ENCODE results near the gene KCNJ6.
"Not testable (repeated sequence)": the region's sequence is repeated elsewhere in the genome, so short reads cannot be mapped to it uniquely, and the experiment has no call there.

Gene KCNJ6

DNA sequence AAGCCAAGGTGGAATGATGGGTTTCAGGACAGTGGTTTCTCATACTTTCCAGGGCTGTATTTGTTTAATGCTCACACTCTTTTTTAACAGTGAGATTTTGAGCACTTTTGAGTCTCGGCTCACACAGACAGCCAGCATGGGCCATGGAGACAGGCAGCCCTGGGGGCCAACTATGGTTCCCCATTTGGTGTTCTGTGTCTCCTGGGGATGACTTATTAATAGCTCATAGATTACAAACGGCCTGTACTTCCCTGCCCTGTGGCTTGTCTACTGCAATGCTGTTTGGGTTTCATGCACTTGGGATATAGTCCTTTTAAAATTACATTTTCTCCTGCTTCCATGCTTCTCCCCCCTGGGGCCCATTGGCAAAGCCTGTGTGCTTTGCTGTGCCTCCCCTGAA is 178.3 kb downstream of the KCNJ6 start:
- H3K36me3 ChIP-seq, result no peaks in the 10 kb centered on the region
- no peak overlapping the region for H3K27ac ChIP-seq
- H3K9me3 ChIP-seq (ENCODE audit: severe bottlenecking), result no peaks in the 10 kb centered on the region
- TF ChIP-seq, protein P1, sequence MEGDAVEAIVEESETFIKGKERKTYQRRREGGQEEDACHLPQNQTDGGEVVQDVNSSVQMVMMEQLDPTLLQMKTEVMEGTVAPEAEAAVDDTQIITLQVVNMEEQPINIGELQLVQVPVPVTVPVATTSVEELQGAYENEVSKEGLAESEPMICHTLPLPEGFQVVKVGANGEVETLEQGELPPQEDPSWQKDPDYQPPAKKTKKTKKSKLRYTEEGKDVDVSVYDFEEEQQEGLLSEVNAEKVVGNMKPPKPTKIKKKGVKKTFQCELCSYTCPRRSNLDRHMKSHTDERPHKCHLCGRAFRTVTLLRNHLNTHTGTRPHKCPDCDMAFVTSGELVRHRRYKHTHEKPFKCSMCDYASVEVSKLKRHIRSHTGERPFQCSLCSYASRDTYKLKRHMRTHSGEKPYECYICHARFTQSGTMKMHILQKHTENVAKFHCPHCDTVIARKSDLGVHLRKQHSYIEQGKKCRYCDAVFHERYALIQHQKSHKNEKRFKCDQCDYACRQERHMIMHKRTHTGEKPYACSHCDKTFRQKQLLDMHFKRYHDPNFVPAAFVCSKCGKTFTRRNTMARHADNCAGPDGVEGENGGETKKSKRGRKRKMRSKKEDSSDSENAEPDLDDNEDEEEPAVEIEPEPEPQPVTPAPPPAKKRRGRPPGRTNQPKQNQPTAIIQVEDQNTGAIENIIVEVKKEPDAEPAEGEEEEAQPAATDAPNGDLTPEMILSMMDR (IDR thresholded peaks at IDR 0.05; ENCODE audit: low read depth, low read length), result no peak
- DNase-seq, result no peak
- H3K4me3 ChIP-seq (ENCODE audit: low read depth, low read length), result no peak overlapping the region
- no peaks in the 10 kb centered on the region for H3K27me3 ChIP-seq (ENCODE audit: insufficient read depth, low read depth, severe bottlenecking)

DNA sequence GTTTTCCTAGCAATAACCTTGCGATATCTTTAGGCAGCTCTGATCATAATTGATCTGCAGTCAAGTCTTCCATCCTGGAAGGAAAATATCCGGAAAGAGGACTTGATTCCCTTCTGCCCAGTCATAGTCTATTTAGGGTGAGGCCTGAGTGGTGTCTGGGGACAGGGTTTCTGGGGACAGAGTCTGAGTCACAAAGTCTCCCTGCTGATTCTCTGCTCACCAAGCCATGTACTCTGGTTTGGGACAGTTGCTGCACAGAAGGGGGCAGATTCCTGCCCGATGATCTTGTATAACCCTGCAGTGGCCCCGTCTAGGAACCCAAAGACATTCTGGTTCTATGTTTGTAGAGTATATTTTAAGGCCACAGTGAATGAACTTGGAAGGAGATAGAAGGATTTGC is 178.8 kb downstream of the KCNJ6 start:
- TF ChIP-seq, protein P1 (IDR thresholded peaks at IDR 0.05; ENCODE audit: low read depth, low read length), result no peak
- no peak for DNase-seq

DNA sequence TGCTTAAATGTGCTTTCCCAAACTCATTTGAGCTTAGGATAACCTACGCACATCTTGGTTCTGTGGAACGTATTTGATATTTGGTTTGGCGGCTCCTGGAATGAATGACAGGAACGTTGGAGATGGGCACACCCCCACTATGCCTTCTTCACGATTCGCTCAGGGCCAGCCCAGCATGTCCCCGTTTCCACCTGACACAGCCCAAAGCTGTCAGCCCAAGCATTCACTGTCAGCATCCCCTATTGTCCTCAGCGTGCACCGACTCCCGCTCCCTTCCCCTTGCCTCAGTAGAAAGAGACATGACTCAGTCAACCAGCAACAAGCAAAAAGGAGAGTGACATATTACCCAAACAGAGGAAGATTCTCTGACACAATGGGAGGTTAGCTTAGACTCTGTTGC is 181.4 kb downstream of the KCNJ6 start:
- H3K27ac ChIP-seq, result no peak overlapping the region
- no peaks in the 10 kb centered on the region for H3K36me3 ChIP-seq
- no peak for DNase-seq
- H3K4me3 ChIP-seq (ENCODE audit: low read depth, low read length), result no peak overlapping the region
- H3K9me3 ChIP-seq (ENCODE audit: severe bottlenecking), result no peaks in the 10 kb centered on the region
- TF ChIP-seq, protein P1 (IDR thresholded peaks at IDR 0.05; ENCODE audit: low read depth, low read length), result no peak
- no peaks in the 10 kb centered on the region for H3K27me3 ChIP-seq (ENCODE audit: insufficient read depth, low read depth, severe bottlenecking)

More for the DNA sequence above, 178.8 kb downstream of the KCNJ6 start:
- H3K27me3 ChIP-seq (ENCODE audit: insufficient read depth, low read depth, severe bottlenecking), result no peaks in the 10 kb centered on the region
- H3K36me3 ChIP-seq, result no peaks in the 10 kb centered on the region
- H3K4me3 ChIP-seq (ENCODE audit: low read depth, low read length), result no peak overlapping the region
- no peaks in the 10 kb centered on the region for H3K9me3 ChIP-seq (ENCODE audit: severe bottlenecking)
- H3K27ac ChIP-seq, result no peak overlapping the region

DNA sequence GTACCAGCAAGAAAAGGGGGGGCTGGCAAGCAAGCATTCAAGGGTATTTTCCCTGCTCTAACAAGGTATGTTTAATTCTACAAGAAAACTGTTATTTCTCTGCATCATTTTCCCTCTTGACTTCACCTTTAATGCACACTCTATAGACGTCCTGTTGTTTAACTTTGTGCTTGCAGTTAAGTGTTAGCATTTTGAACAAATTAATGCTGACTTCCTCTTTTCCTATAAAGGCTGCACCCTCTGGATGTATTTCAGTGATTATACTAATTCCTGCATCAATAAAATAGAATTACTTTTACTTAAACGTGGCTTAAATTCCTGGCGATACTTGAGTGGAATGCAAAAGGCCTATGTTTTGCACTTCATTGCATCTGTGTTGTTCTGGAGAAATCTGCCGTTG is 183.3 kb downstream of the KCNJ6 start:
- H3K36me3 ChIP-seq, result no peaks in the 10 kb centered on the region
- TF ChIP-seq, protein P1 (IDR thresholded peaks at IDR 0.05; ENCODE audit: low read depth, low read length), result no peak
- H3K27me3 ChIP-seq (ENCODE audit: insufficient read depth, low read depth, severe bottlenecking), result no peaks in the 10 kb centered on the region
- no peak overlapping the region for H3K27ac ChIP-seq
- H3K9me3 ChIP-seq (ENCODE audit: severe bottlenecking), result no peaks in the 10 kb centered on the region
- H3K4me3 ChIP-seq (ENCODE audit: low read depth, low read length), result no peak overlapping the region
- DNase-seq, result no peak

DNA sequence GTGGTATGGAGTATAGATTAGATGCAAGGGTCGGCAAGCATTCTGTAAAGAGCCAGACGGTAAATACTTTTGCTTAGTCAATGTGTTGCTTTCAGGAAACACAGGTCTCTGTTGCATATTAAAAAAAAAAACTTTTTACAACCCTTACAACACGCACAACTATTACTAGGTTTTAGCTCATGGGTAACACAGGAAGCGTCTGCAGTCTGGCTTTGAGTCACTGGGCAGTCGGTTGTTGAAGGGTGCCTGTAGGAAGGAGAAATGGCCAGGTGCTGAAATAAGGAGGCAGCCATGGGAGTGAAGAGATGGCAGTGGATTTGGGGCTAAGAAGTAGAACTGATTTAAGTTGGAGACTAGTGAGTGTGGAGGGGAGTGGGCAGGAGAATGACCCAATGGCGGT is 192.1 kb downstream of the KCNJ6 start:
- TF ChIP-seq, protein P1 (IDR thresholded peaks at IDR 0.05; ENCODE audit: low read depth, low read length), result no peak
- H3K4me3 ChIP-seq (ENCODE audit: low read depth, low read length), result no peak overlapping the region
- H3K27ac ChIP-seq, result no peak overlapping the region
- H3K36me3 ChIP-seq, result no peaks in the 10 kb centered on the region
- no peaks in the 10 kb centered on the region for H3K27me3 ChIP-seq (ENCODE audit: insufficient read depth, low read depth, severe bottlenecking)
- no peaks in the 10 kb centered on the region for H3K9me3 ChIP-seq (ENCODE audit: severe bottlenecking)
- no peak for DNase-seq

DNA sequence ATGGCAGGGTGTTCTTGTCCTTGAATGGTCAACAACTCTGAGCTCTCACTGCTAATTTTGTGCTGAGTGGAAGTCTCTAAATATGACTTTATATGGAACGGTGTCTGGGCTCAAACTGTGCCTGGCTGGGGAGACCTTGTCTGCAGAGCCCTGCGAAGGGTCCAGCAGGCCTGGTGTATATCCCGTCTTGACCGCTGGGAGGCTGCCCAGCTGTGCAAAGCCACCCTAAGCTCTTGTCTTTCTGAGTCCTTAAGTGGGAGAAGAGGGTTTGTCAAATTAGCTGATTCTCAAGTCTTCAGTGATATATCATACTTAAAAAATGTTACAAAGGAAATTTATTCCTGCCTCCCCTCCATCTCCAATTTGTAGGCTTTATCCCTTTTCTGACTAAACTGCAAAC is 198.7 kb downstream of the KCNJ6 start:
- DNase-seq, result no peak
- TF ChIP-seq, protein P1 (IDR thresholded peaks at IDR 0.05; ENCODE audit: low read depth, low read length), result no peak
- H3K27me3 ChIP-seq (ENCODE audit: insufficient read depth, low read depth, severe bottlenecking), result no peaks in the 10 kb centered on the region
- no peak overlapping the region for H3K27ac ChIP-seq
- no peaks in the 10 kb centered on the region for H3K36me3 ChIP-seq
- H3K4me3 ChIP-seq (ENCODE audit: low read depth, low read length), result no peak overlapping the region
- peaks cover 4% of the 10 kb centered on the region for H3K9me3 ChIP-seq (ENCODE audit: severe bottlenecking)

DNA sequence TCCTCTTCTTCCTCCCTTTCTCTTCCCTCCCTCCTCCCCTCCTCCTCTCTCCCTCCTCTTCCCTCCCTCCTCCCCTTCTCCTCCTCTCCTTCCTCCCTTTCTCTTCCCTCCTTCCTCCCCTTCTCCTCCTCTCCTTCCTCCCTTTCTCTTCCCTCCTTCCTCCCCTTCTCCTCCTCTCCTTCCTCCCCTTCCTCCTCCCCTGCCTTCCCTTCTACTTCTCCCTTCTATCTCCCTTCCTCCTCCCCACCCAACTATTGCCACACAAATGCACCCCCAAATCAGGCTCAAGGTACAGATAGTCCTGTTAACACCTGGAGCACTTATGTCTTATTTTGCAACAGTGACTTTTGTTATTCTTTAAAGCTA is 203.7 kb downstream of the KCNJ6 start:
- DNase-seq; H3K4me3 ChIP-seq (ENCODE audit: low read depth, low read length); H3K9me3 ChIP-seq (ENCODE audit: severe bottlenecking); H3K27me3 ChIP-seq (ENCODE audit: insufficient read depth, low read depth, severe bottlenecking); H3K36me3 ChIP-seq; H3K27ac ChIP-seq: not testable (repeated sequence)
